ENCODE data around the gene GPX8.
A peak's percentile ranks its signal among the peaks of the same experiment; 100 is the strongest.

The GPX8 gene

GRCh38 chr5:55172937-55173686 lies 13.1 kb downstream of the GPX8 start, which contains the start of gene CDC20B:
Gene CDC20B, minus strand, starts transcription at chr5:55173177. Its CDS starts 177 bp downstream, at chr5:55173000.
- peak; percentile 76 for DNase-seq (ENCODE audit: low spot score)

- no peak for DNase-seq (ENCODE audit: low spot score)
These were observed 13.8 kb downstream of the GPX8 start for GRCh38 chr5:55173687-55174230.

DNA sequence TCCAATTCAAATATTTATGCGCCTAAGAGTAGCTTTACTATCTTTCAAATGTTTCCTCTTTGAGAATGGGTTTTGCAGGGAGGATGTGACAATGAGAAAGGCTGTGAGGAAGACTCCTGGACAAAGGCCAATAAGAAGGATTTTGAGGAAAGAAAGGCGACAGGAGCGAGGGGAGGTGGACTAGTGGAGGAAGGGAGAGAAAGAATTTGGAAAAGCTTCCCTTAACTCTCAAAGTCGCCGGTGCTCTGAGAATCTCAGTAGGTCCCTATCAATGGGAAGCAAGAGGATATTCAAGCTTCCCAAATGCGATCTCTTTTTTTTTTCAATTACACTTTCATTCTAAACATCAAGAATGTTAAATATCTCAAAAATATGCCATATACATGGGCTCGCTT lies 15.8 kb downstream of the GPX8 start:
- no peak for DNase-seq (ENCODE audit: low spot score)

- DNase-seq (ENCODE audit: low spot score), result peak; percentile 26
These were observed 16.3 kb downstream of the GPX8 start for GRCh38 chr5:55176176-55176818.

DNA sequence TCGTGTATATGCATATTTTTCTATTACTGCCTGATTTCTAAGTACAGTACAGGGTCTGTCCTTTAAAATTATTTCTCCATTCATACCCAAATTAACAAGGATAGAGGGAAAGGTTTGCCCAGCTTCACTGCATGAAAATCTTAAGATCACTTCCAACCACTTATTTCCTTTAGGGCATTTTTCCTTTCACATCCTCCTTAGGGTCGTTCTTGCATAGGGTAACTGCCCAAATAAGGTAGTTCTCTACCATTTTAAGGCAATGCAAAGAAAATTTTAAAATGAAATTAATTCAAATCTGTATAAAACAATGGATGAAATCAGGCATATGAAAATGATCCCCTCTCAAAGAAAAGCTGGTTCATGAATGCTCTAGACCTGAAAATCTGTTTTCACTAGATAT lies 17.1 kb downstream of the GPX8 start:
- peak; percentile 8 for DNase-seq (ENCODE audit: low spot score)

DNA sequence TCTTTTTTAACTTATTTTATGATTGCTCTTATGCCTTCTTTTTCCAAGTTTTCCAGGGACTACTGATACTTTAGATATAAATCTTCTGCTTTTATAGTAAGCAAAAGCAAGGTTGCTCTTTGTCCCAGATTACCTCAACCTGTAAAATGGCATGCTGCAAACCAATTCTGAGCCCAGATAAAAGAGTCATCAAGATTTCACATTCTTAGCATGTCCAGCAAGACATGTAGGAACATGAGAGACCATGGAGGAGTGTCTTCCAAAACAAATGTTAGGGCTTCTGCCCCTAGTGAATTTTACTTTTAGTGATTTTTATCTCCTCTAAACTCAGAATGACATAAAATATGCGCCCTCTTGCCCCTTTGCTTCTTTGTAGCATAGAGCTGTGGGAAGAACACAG lies 20.0 kb downstream of the GPX8 start:
- DNase-seq (ENCODE audit: low spot score), result no peak

- peak; percentile 19 for DNase-seq (ENCODE audit: low spot score)
These were observed 27.4 kb downstream of the GPX8 start for GRCh38 chr5:55187370-55187769.

- DNase-seq (ENCODE audit: low spot score), result no peak
These were observed 28.9 kb downstream of the GPX8 start for GRCh38 chr5:55188656-55189540.

- no peak for DNase-seq (ENCODE audit: low spot score)
These were observed 31.2 kb downstream of the GPX8 start for GRCh38 chr5:55191165-55191564.

DNA sequence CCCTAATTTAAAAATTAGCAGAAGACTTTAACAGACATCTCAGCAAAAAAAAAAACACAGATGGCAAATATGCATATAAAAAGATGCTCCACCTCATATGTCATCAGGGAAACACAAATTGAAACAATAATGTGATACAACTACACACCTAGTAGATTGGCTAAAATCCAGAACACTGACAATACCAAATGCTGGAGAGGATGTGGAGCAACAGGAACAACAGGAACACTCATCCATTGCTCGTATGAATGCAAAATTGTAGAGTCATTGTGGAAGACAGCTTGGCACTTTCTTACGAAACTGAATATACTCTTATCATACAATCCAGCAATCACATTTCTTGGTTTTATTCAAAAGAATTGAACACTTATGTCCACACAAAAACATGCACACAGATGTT lies 45.0 kb downstream of the GPX8 start:
- no peak for DNase-seq (ENCODE audit: low spot score)

GRCh38 chr5:55211184-55211874 lies 51.4 kb downstream of the GPX8 start:
- no peak for DNase-seq (ENCODE audit: low spot score)

All from NAMALWA (cell line).